22Rv1 (cell line): ENCODE measurements around the gene LMTK2.

Experiments
- CTCF ChIP-seq: fragments of 450-650 bp; IDR thresholded peaks from 2 replicates; pipeline ENCODE4 v1.5.1; 2017; ENCODE audit warnings: mild to moderate bottlenecking
- ZFX ChIP-seq: fragments of 450-650 bp; IDR thresholded peaks from 2 replicates; pipeline ENCODE4 v1.6.1; 2017; ENCODE audit warnings: antibody characterized with exemption, borderline replicate concordance

- TF ChIP-seq CTCF (no peak), ZFX (no peak)
These were observed 92.5 kb downstream of the LMTK2 start for GRCh38 chr7:98199131-98199530.
